ENCODE measurements around the gene TRPM4.

Gene TRPM4

DNA sequence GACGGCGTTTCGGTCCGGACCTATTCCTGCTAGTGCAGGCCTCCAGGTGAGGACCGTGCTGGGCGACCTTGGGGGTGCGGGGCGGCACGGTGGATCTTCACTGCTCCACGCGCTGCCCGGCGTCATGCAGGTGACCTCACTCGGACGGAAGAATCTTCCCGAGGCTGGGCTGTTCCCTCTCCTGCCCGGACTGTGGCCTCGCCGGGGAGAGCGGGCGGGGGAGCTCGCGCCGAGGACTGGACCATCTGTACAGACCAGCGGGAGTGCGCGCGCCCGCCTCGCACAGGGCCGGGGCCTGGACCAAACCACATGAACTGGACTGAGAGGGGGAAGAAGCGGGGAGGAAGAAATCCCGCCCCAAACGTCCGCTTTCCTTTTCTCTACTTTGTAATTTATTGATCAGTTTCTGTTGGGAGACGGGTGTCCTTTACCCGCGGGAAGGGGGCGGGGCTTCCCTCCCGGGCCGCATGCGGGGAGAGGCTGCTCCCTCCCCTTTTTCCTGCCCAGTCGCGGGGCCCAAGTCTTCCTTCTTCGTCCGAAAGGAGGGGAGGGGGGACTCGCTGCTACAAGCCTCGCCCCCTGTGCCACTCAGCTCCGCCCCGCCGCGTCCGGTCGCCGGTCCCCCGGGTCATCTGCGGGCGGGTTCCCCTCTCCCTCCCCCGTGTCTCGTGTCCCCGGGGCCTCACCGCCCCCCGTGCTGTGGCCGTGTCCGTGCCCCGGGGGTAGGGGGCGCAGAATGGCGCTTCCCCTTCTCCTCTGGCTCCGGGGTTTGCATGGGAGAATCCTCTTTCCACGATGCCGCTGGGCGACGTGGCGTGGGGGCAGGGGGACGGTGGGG, 7.3 kb upstream of the TRPM4 start:
- no peak for TF ChIP-seq ZFX (IDR thresholded peaks at IDR 0.05; ENCODE audit: borderline replicate concordance)
- TF ChIP-seq, protein P1, sequence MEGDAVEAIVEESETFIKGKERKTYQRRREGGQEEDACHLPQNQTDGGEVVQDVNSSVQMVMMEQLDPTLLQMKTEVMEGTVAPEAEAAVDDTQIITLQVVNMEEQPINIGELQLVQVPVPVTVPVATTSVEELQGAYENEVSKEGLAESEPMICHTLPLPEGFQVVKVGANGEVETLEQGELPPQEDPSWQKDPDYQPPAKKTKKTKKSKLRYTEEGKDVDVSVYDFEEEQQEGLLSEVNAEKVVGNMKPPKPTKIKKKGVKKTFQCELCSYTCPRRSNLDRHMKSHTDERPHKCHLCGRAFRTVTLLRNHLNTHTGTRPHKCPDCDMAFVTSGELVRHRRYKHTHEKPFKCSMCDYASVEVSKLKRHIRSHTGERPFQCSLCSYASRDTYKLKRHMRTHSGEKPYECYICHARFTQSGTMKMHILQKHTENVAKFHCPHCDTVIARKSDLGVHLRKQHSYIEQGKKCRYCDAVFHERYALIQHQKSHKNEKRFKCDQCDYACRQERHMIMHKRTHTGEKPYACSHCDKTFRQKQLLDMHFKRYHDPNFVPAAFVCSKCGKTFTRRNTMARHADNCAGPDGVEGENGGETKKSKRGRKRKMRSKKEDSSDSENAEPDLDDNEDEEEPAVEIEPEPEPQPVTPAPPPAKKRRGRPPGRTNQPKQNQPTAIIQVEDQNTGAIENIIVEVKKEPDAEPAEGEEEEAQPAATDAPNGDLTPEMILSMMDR (IDR thresholded peaks at IDR 0.05): no peak
- H3K27ac ChIP-seq: peak overlapping the region; percentile 100

DNA sequence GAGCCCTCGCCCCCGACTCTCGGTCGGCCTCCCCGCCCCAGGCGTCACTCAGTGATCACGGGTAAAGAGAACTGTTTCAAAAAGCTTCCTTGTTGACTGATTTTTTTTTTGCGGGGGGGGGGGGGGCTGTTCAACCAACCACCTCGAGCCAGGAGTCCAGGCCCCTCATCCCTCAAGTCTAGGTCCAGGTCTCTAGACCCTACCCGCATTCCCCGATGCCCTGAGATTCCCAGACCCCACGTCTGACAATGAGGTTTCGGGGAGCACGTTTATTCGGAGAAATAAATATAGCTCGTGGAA, 6.7 kb upstream of the TRPM4 start:
- TF ChIP-seq, protein P1 (IDR thresholded peaks at IDR 0.05): no peak
- TF ChIP-seq ZFX (IDR thresholded peaks at IDR 0.05; ENCODE audit: borderline replicate concordance): no peak
- H3K27ac ChIP-seq: peak overlapping the region; percentile 100

DNA sequence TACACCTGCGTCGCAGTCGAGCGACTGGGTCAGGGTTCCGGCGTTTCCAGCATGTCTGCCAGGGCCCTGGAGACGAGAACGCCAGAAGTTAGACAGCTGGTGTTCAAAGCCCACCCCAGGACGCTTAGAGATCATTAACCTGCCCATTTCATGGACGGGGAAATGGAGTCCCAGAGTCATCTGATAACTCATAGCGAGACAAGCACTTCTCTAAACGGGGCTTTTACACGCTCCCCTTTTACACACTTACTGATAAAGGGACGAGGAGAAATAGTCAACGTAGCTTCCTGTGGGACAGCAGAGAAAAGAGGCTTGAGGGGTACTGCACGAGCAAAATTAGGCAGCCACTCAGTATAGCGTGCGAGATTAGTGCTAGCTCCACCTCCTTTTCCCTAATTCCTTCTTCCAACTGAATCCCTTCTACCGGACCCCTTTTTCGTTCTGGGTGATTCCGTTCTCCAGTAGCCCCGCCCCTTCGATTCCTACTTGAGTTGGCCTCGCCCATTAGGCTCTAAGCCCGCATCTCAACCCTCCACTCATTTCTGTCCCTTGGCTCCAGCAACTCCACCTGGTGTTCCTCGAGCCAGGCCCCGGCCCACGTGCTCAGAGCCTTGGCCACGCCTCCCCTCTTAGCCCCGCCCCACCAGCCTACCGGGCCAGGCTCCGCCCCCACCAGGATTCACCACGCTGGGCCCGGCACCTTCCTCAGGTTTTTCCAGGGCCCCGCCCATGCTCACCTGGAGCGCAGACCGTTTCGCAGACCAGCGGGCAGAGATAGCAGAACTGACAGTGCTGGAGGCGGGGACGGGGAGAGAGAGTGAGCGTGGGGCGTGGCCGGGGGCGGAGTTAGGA, 6.1 kb upstream of the TRPM4 start:
- H3K27ac ChIP-seq: peak overlapping the region; percentile 100
- no peak for TF ChIP-seq ZFX (IDR thresholded peaks at IDR 0.05; ENCODE audit: borderline replicate concordance)
- TF ChIP-seq, protein P1 (IDR thresholded peaks at IDR 0.05): no peak

DNA sequence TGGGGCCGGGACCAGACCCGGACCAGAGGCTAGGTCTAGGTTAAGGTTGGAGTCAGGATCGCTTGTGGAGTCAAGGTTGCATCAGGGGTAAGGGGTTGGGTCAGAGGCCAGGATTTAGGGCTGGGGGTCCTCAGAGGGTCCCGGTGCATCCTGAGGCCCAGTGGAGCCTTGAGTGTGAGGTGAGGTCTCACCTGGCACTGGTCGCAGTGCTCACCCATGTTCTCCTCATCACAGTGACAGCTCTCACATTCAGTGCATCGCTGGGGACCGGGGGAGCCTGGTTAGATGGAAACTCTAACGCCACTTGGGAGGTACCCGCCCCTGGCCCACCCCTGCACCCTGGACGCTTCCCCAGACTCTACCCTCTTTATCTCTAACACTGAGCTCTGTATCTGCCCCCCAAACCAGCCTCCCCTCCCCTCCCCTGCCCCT, 5.5 kb upstream of the TRPM4 start:
- no peak for TF ChIP-seq ZFX (IDR thresholded peaks at IDR 0.05; ENCODE audit: borderline replicate concordance)
- TF ChIP-seq, protein P1 (IDR thresholded peaks at IDR 0.05): no peak

DNA sequence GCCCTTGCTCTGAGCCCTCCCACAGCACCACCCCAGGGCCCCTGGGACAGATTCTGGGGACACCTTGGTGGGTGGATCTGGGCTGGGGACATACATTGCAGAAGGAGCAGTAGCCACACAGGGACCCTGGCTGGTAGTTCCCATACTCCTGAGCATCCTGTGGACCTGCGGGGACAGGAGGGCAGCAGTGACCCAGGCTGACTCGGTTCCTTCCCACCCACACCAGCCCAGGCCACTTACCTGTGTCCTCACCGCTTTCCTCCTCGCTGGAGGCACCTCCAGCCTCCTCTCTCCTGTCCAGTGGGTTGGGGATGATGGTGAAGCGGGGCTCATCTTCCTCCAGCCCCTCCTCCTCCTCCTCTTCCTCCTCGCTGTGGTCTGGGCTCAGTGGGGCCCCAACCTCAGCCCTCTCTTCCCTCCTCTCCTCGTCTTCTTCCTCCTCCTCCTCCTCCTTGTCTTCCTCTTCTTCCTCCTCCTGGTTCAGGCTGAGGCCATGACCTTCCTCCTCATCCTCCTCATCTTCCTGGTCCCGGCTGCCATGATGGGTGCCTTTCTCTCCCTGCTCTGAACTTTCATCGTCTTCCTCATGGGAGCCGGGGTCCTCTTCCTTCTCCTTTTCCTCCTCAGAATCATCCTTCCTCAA, 4.3 kb upstream of the TRPM4 start:
- H3K27ac ChIP-seq: no peak overlapping the region
- no peak for TF ChIP-seq ZFX (IDR thresholded peaks at IDR 0.05; ENCODE audit: borderline replicate concordance)
- TF ChIP-seq, protein P1 (IDR thresholded peaks at IDR 0.05): no peak

More for the DNA sequence above, 5.5 kb upstream of the TRPM4 start:
- H3K27ac ChIP-seq: peak overlapping the region; percentile 100

DNA sequence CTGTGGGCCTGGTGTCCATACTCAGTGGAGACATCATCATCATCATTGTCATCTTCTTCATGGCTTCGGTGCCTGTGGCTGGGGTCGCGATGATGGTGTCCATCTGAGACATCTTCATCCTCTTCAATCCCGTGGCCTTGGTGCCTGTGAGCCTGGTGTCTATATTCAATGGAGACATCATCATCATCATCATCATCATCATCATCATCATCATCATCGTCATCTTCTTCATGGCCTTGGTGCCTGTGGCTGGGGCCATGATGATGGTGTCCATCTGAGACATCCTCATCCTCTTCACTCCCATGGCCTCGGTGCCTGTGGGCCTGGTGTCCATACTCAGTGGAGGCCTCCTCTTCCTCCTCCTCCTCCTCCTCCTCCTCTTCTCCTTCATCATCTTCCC, 3.3 kb upstream of the TRPM4 start:
- TF ChIP-seq, protein P1 (IDR thresholded peaks at IDR 0.05): no peak
- TF ChIP-seq ZFX (IDR thresholded peaks at IDR 0.05; ENCODE audit: borderline replicate concordance): no peak
- no peak overlapping the region for H3K27ac ChIP-seq

Measured in 22Rv1 (cell line).